Left lung (tissue), 10 donors: ENCODE results near the gene OLIG1. TPM values are rescaled to one million over a fixed set of nuclear protein-coding genes. Genes with fewer than 3 reads are reported as not detected.

ENCODE experiments used
- ATAC-seq: fragments of 200-7000 bp; cut with Tn5 transposase; one replicate; pipeline ENCODE4 v1.9.1; 2020; ENCODE audit warnings: moderate library complexity
- DNase-seq, 4 donors: peaks; one replicate each; pipeline ENCODE4 v3.0.0-alpha.2; 2013 to 2020
- H3K27ac ChIP-seq, 2 donors: fragments of 200-600 bp; sonication (generic) in 1 of 2; one replicate each; pipeline versions ENCODE4 v1.5.0 to v1.8.0; 2020 to 2021
- H3K27me3 ChIP-seq, 2 donors: fragments of 200-600 bp; sonication (generic) in 1 of 2; one replicate each; pipeline versions ENCODE4 v1.5.0 to v1.8.0; 2020 to 2021
- H3K36me3 ChIP-seq, 2 donors: fragments of 200-600 bp; sonication (generic) in 1 of 2; one replicate each; pipeline versions ENCODE4 v1.5.0 to v1.8.0; 2020 to 2021
- H3K4me1 ChIP-seq, 2 donors: fragments of 200-600 bp; one replicate each; pipeline ENCODE4 v1.8.0; 2021
- H3K4me3 ChIP-seq, 2 donors: fragments of 200-600 bp; sonication (generic) in 1 of 2; one replicate each; pipeline versions ENCODE4 v1.5.0 to v1.8.0; 2020 to 2021; ENCODE audit warnings: mild to moderate bottlenecking in 1 of 2
- H3K9me3 ChIP-seq, 2 donors: fragments of 200-600 bp; sonication (generic) in 1 of 2; one replicate each; pipeline versions ENCODE4 v1.5.0 to v1.8.0; 2020 to 2021
- intact Hi-C, 2 donors: fragments of 100-400 bp; cut with DNase I; formaldehyde crosslinking; loops; one replicate each; pipeline versions ENCODE4 v1.11.2 to v1.14.2; 2022
- polyA plus RNA-seq, 6 donors: library from polyadenylated mRNA; unstranded; fragments of 120-200 nt; gene quantifications; one replicate each; pipeline ENCODE4 v1.2.1, GENCODE V29; 2013; ENCODE audit not compliant: insufficient read length in 6 of 6
- total RNA-seq, 2 donors: library from RNA; stranded (reverse); fragmentation: NEBNext Ultra II Directional; extraction: Animal tissue kit (Norgen Biotek cat#: 25700); gene quantifications; one replicate each; pipeline ENCODE4 v1.2.1, GENCODE V29; 2021
- TF ChIP-seq, protein P1 (sequence below), 2 donors: fragments of 200-600 bp; sonication (generic) in 1 of 2; IDR thresholded peaks; one replicate each; pipeline versions ENCODE4 v1.5.0 to v1.8.0; 2021; ENCODE audit warnings: antibody characterized with exemption in 2 of 2
- donor health status: DM: no; HTN: yes; CAD: no.
- donor health status: DM: no; HTN: no; CAD: no.

Gene OLIG1
- total and polyA plus RNA-seq, 8 donors, result 0.06 to 4.2 (median 0.16) TPM; not detected in 1

DNA sequence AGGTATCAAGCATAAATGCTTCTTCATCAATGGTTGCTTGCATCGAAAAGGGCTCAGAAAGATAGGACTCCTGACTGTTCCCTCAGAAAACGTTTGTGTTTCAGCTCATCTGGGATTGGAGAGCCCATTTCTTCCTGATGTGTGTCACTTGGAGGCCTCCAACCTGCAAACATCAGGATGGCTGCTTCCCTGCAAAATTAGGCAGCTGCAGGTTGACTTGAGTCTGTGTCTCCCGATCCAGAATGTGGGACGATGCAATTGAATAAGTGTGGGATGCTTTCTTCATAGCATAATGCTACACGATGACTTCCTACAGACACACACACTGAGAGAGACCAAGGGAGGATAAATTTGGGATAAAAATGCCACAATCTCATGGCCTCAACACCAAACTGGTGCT is 42.2 kb downstream of the OLIG1 start:
- DNase-seq (no peak), ATAC-seq (no peak)
- H3K27me3 ChIP-seq, result peaks cover 51 to 78% of the 10 kb centered on the region in 2 donors
- no peaks in the 10 kb centered on the region for H3K9me3 ChIP-seq
- H3K4me3 ChIP-seq, result no peak overlapping the region
- no peaks in the 10 kb centered on the region for H3K36me3 ChIP-seq
- intact Hi-C loops, result no loop called here
- H3K27ac ChIP-seq, result no peak overlapping the region
- peaks cover 3 to 7% of the 10 kb centered on the region in 2 donors for H3K4me1 ChIP-seq
- TF ChIP-seq, protein P1, sequence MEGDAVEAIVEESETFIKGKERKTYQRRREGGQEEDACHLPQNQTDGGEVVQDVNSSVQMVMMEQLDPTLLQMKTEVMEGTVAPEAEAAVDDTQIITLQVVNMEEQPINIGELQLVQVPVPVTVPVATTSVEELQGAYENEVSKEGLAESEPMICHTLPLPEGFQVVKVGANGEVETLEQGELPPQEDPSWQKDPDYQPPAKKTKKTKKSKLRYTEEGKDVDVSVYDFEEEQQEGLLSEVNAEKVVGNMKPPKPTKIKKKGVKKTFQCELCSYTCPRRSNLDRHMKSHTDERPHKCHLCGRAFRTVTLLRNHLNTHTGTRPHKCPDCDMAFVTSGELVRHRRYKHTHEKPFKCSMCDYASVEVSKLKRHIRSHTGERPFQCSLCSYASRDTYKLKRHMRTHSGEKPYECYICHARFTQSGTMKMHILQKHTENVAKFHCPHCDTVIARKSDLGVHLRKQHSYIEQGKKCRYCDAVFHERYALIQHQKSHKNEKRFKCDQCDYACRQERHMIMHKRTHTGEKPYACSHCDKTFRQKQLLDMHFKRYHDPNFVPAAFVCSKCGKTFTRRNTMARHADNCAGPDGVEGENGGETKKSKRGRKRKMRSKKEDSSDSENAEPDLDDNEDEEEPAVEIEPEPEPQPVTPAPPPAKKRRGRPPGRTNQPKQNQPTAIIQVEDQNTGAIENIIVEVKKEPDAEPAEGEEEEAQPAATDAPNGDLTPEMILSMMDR (IDR thresholded peaks at IDR 0.05), result no peak

GRCh38 chr21:33112681-33113080 is 42.7 kb downstream of the OLIG1 start:
- DNase-seq, result no peak
- Histone ChIP-seq H3K4me1 (peaks cover 3 to 7% of the 10 kb centered on the region in 2 donors), H3K36me3 (no peaks in the 10 kb centered on the region), H3K9me3 (no peaks in the 10 kb centered on the region), H3K4me3 (no peak overlapping the region), H3K27me3 (peaks cover 51 to 77% of the 10 kb centered on the region in 2 donors), H3K27ac (no peak overlapping the region)
- intact Hi-C loops, result no loop called here
- no peak for ATAC-seq
- TF ChIP-seq, protein P1 (IDR thresholded peaks at IDR 0.05), result no peak

GRCh38 chr21:33113131-33113530 is 43.2 kb downstream of the OLIG1 start:
- DNase-seq (no peak), ATAC-seq (no peak)
- Histone ChIP-seq H3K27ac (no peak overlapping the region), H3K27me3 (peaks cover 50 to 77% of the 10 kb centered on the region in 2 donors), H3K4me3 (no peak overlapping the region), H3K4me1 (peaks cover 3 to 7% of the 10 kb centered on the region in 2 donors), H3K9me3 (no peaks in the 10 kb centered on the region), H3K36me3 (no peaks in the 10 kb centered on the region)
- TF ChIP-seq, protein P1 (IDR thresholded peaks at IDR 0.05), result no peak
- intact Hi-C loops, result no loop called here

GRCh38 chr21:33114276-33114675 is 44.3 kb downstream of the OLIG1 start:
- DNase-seq, result no peak
- peaks cover 38 to 73% of the 10 kb centered on the region in 2 donors for H3K27me3 ChIP-seq
- H3K27ac ChIP-seq, result no peak overlapping the region
- TF ChIP-seq, protein P1 (IDR thresholded peaks at IDR 0.05), result no peak
- no peaks in the 10 kb centered on the region for H3K9me3 ChIP-seq
- peaks cover 3 to 4% of the 10 kb centered on the region in 2 donors for H3K4me1 ChIP-seq
- no peak overlapping the region for H3K4me3 ChIP-seq
- ATAC-seq, result no peak
- intact Hi-C loops, result no loop called here
- H3K36me3 ChIP-seq, result no peaks in the 10 kb centered on the region

DNA sequence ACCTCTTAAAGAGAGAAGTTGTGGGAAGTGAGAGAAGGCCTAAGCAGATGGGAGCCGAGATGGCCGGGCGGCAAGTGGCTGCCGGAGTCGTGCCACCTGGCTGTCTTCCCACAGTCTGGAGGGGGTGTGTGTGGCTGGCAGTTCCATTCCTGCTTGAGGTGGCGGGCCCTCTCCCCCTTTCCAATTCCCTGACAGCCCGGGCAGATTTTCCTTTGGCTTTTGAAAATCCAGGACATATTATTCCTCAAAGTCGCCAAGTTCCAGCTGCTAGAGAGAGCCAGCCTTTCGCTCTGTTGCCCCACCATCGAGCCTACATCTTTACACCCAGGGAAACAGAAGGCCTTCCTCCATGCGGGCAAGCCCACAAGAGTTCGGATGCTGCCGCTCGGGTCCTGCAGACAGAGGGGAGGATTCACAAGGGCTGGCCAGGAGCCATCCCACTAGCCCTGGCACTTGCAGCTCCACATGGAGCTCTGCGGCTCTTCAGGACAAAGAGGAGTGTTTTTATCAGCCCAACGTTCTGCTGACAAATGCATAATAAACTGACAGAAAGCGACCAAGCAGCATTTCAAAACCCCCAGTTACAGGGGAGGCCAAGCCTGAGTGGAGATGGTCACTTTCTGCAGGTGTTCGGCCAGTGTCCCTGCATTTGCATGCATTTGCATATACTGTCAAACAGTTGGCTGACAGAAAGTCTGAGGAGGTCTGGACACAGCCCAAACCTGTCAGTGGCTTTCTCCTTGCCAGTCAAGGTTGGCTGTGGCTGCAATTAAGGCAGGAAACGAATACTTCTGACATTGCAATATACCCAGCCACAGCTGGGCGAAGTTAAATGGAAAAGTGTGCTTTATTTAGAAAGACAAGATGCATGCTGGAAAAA is 45.9 kb downstream of the OLIG1 start:
- Histone ChIP-seq H3K4me1 (no peaks in the 10 kb centered on the region), H3K27ac (no peak overlapping the region), H3K36me3 (no peaks in the 10 kb centered on the region), H3K4me3 (no peak overlapping the region), H3K9me3 (no peaks in the 10 kb centered on the region), H3K27me3 (peaks cover 22 to 68% of the 10 kb centered on the region in 2 donors)
- intact Hi-C loops, result no loop called here
- DNase-seq (no peak), ATAC-seq (no peak)
- TF ChIP-seq, protein P1 (IDR thresholded peaks at IDR 0.05), result no peak
